Activated CD4-positive, alpha-beta T cell treated with anti-CD3 and anti-CD28 coated beads, Interleukin-2, amount 50 U/mL, for 1 hour (primary cell): ENCODE data around the gene ANKRD11.

ENCODE experiments used
- DNase-seq: peaks from one replicate; pipeline ENCODE4 v3.0.0-alpha.2; 2020

The ANKRD11 gene

GRCh38 chr16:89360760-89361435 is 129.5 kb downstream of the ANKRD11 start:
- DNase-seq: peak; percentile 68

- no peak for DNase-seq
Observed at GRCh38 chr16:89359264-89360147, 130.9 kb downstream of the ANKRD11 start.

GRCh38 chr16:89358030-89359005 is 132.0 kb downstream of the ANKRD11 start:
- DNase-seq: peak; percentile 29

- peak; percentile 32 for DNase-seq
Observed at GRCh38 chr16:89357055-89357816, 133.1 kb downstream of the ANKRD11 start.

GRCh38 chr16:89355686-89356085 is 134.7 kb downstream of the ANKRD11 start:
- DNase-seq: no peak

GRCh38 chr16:89355007-89355406 is 135.4 kb downstream of the ANKRD11 start:
- no peak for DNase-seq

- no peak for DNase-seq
Observed at GRCh38 chr16:89354325-89354724, 136.0 kb downstream of the ANKRD11 start.

GRCh38 chr16:89352091-89352681 is 138.2 kb downstream of the ANKRD11 start:
- DNase-seq: no peak

- DNase-seq: no peak
Observed at GRCh38 chr16:89351645-89352044, 138.7 kb downstream of the ANKRD11 start.

GRCh38 chr16:89350701-89351380 is 139.5 kb downstream of the ANKRD11 start:
- DNase-seq: no peak

GRCh38 chr16:89349947-89350633 is 140.3 kb downstream of the ANKRD11 start:
- no peak for DNase-seq

GRCh38 chr16:89347807-89348206 is 142.6 kb downstream of the ANKRD11 start:
- DNase-seq: no peak

GRCh38 chr16:89346869-89347268 is 143.5 kb downstream of the ANKRD11 start:
- DNase-seq: no peak

GRCh38 chr16:89345642-89346150 is 144.7 kb downstream of the ANKRD11 start:
- no peak for DNase-seq

- no peak for DNase-seq
Observed at GRCh38 chr16:89344846-89345611, 145.3 kb downstream of the ANKRD11 start.

GRCh38 chr16:89344458-89344834 is 145.9 kb downstream of the ANKRD11 start:
- DNase-seq: no peak

- no peak for DNase-seq
Observed at GRCh38 chr16:89343501-89344457, 146.6 kb downstream of the ANKRD11 start.
